Fibroblast of the aortic adventitia (primary cell): Measurements from ENCODE around the gene PRKAR2A. TPM values are rescaled to one million over a fixed set of nuclear protein-coding genes. Genes with fewer than 3 reads are reported as not detected.

Experiments
- DNase-seq: peaks from one replicate; pipeline ENCODE4 v3.0.0-alpha.2; 2010; ENCODE audit warnings: low read depth
- H3K4me3 ChIP-seq: 2 replicates; pipeline ENCODE4 v1.5.1; 2011; ENCODE audit warnings: low read depth, mild to moderate bottlenecking, control low read depth, low read length, moderate library complexity
- total RNA-seq: library from RNA; depleted of rRNA; stranded (reverse); fragments of >200 nt; gene quantifications from 2 replicates; pipeline ENCODE4 v1.2.3, GENCODE V29; 2012; ENCODE audit warnings: low replicate concordance
- TF ChIP-seq, protein P1 (sequence below): IDR thresholded peaks from 2 replicates; pipeline ENCODE4 v1.5.1; 2011; ENCODE audit warnings: mild to moderate bottlenecking, low read length, control low read depth, inconsistent platforms; ENCODE audit not compliant: insufficient read depth

Gene PRKAR2A
- total RNA-seq, result 33.9 and 43.4 TPM in 2 replicates

- peak within 1 kb of the TSS; percentile 85 for H3K4me3 ChIP-seq
- DNase-seq, result peak; percentile 86
- TF ChIP-seq, protein P1, sequence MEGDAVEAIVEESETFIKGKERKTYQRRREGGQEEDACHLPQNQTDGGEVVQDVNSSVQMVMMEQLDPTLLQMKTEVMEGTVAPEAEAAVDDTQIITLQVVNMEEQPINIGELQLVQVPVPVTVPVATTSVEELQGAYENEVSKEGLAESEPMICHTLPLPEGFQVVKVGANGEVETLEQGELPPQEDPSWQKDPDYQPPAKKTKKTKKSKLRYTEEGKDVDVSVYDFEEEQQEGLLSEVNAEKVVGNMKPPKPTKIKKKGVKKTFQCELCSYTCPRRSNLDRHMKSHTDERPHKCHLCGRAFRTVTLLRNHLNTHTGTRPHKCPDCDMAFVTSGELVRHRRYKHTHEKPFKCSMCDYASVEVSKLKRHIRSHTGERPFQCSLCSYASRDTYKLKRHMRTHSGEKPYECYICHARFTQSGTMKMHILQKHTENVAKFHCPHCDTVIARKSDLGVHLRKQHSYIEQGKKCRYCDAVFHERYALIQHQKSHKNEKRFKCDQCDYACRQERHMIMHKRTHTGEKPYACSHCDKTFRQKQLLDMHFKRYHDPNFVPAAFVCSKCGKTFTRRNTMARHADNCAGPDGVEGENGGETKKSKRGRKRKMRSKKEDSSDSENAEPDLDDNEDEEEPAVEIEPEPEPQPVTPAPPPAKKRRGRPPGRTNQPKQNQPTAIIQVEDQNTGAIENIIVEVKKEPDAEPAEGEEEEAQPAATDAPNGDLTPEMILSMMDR, result no peak
These were observed at the start of gene PRKAR2A for GRCh38 chr3:48847504-48848423. Gene PRKAR2A (minus strand): TSS chr3:48847874. CDS start chr3:48847596, 278 bp downstream.

GRCh38 chr3:48896936-48897335, 49.3 kb upstream of the PRKAR2A start:
- H3K4me3 ChIP-seq, result no peak overlapping the region
- TF ChIP-seq, protein P1, result no peak
- no peak for DNase-seq

DNA sequence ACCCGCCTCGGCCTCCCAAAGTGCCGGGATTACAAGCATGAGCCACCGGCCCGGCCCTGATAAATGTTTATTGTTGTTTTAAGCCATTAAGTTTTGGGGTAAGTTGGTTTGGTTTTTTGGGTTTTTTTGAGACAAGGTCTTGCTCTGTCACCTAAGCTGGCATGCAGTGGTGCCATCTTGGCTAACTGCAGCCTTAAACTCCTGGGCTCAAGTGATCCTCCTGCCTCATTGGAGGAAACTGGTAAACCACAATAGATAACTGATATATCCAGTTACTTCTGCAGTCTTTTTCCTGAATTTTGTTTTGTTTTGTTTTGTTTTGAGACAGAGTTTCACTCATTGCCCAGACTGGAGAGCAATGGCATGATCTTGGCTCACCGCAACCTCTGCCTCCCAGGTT, 46.8 kb upstream of the PRKAR2A start:
- TF ChIP-seq, protein P1, result no peak
- DNase-seq, result no peak
- no peak overlapping the region for H3K4me3 ChIP-seq

- DNase-seq, result no peak
- TF ChIP-seq, protein P1, result no peak
These were observed 43.9 kb upstream of the PRKAR2A start for GRCh38 chr3:48891606-48892005.

GRCh38 chr3:48885753-48886152, 38.1 kb upstream of the PRKAR2A start:
- TF ChIP-seq, protein P1, result no peak
- no peak overlapping the region for H3K4me3 ChIP-seq
- DNase-seq, result peak; percentile 11

More at GRCh38 chr3:48891606-48892005, 43.9 kb upstream of the PRKAR2A start:
- H3K4me3 ChIP-seq, result no peak overlapping the region

DNA sequence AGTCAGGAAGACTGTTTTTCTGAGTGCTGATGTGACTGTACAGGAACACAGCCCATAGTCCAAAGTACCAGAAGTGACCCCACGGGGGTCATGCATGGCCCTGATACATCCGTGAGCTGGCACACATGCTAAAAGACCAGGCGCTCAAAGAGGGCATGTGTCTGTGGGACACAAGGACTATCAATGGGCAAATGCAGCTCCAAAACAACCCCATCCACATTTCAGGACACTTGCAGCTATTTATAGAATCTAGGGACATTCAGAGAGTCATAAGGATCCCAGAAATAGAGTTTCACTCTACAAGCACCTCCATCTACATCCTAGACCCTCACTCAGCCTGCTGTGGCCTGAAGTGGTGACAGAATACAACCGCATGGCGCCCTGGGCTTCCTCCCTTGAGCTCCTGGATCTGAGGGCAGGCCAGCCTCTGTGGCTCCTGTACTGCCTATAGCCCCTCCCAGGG, 34.0 kb upstream of the PRKAR2A start:
- H3K4me3 ChIP-seq, result no peak overlapping the region
- TF ChIP-seq, protein P1, result no peak
- DNase-seq, result no peak
